GM21526 (cell line): ENCODE results near the gene SMG6.

Experiments
- ATAC-seq: cut with Tn5 transposase; IDR thresholded peaks from one replicate; pipeline ENCODE4 v1.9.1; 2021; ENCODE audit warnings: moderate library complexity; ENCODE audit not compliant: unreplicated experiment, low FRiP score

Gene SMG6

GRCh38 chr17:2035541-2036488, 267.8 kb downstream of the SMG6 start:
- no peak for ATAC-seq

GRCh38 chr17:2034806-2035540, 268.6 kb downstream of the SMG6 start:
- no peak for ATAC-seq

GRCh38 chr17:2034157-2034556, 269.4 kb downstream of the SMG6 start:
- no peak for ATAC-seq

- ATAC-seq, result no peak
Measured at GRCh38 chr17:2033153-2033552, 270.4 kb downstream of the SMG6 start.

GRCh38 chr17:2030779-2031163, 272.8 kb downstream of the SMG6 start:
- ATAC-seq, result peak; percentile 8

GRCh38 chr17:2029911-2030778, 273.4 kb downstream of the SMG6 start, which contains the start of gene DPH1:
Gene DPH1 (plus strand): TSS chr17:2030153. CDS start chr17:2030170, 17 bp downstream.
- peak; percentile 58 for ATAC-seq

- ATAC-seq, result no peak
Measured at GRCh38 chr17:2028737-2029136, 274.8 kb downstream of the SMG6 start.

- no peak for ATAC-seq
Measured at GRCh38 chr17:2028234-2028614, 275.4 kb downstream of the SMG6 start.

GRCh38 chr17:2027528-2028233, 275.9 kb downstream of the SMG6 start:
- ATAC-seq, result no peak

- no peak for ATAC-seq
Measured at GRCh38 chr17:2025622-2026309, 277.8 kb downstream of the SMG6 start.

- ATAC-seq, result no peak
Measured at GRCh38 chr17:2025220-2025621, 278.4 kb downstream of the SMG6 start, which contains the start of gene RTN4RL1. Gene RTN4RL1 (minus strand): TSS chr17:2025334. CDS start chr17:2024865, 469 bp downstream.

- ATAC-seq, result no peak
Measured at GRCh38 chr17:2024572-2025219, 278.9 kb downstream of the SMG6 start.

GRCh38 chr17:2023692-2024571, 279.7 kb downstream of the SMG6 start:
- no peak for ATAC-seq

- ATAC-seq, result no peak
Measured at GRCh38 chr17:2023256-2023655, 280.3 kb downstream of the SMG6 start.

GRCh38 chr17:2022647-2023240, 280.8 kb downstream of the SMG6 start:
- ATAC-seq, result no peak

- ATAC-seq, result no peak
Measured at GRCh38 chr17:2020721-2021120, 282.9 kb downstream of the SMG6 start.

GRCh38 chr17:2019723-2020122, 283.9 kb downstream of the SMG6 start:
- ATAC-seq, result no peak
